HEK293 (cell line): Measurements from ENCODE around the gene COL18A1.

Experiments used
- CTCF ChIP-seq: fragments of 450-650 bp; formaldehyde crosslinking; IDR thresholded peaks from 2 replicates; pipeline ENCODE4 v1.5.1; 2016; ENCODE audit warnings: missing biosample characterization, missing genetic modification characterization
- ZFHX2 ChIP-seq: fragments of 450-650 bp; formaldehyde crosslinking; conservative IDR thresholded peaks from 2 replicates; pipeline ENCODE4 v1.5.1; 2016; ENCODE audit warnings: missing biosample characterization, missing genetic modification characterization
- ZNF211 ChIP-seq: fragments of 450-650 bp; formaldehyde crosslinking; IDR thresholded peaks from 2 replicates; pipeline ENCODE4 v1.5.1; 2016; ENCODE audit warnings: low read depth, missing biosample characterization, missing genetic modification characterization
- TF ChIP-seq, protein P1 (sequence below): fragments of 450-650 bp; IDR thresholded peaks from 2 replicates; pipeline ENCODE4 v1.5.1; 2018; ENCODE audit warnings: missing biosample characterization, missing genetic modification characterization

GRCh38 chr21:45386728-45387371 is 18.1 kb upstream of the COL18A1 start:
- TF ChIP-seq ZFHX2 (no peak), ZNF211 (tag by site-specific recombination) (no peak), CTCF (no peak; the same call in 1 of the 2 replicates)
- TF ChIP-seq, protein P1, sequence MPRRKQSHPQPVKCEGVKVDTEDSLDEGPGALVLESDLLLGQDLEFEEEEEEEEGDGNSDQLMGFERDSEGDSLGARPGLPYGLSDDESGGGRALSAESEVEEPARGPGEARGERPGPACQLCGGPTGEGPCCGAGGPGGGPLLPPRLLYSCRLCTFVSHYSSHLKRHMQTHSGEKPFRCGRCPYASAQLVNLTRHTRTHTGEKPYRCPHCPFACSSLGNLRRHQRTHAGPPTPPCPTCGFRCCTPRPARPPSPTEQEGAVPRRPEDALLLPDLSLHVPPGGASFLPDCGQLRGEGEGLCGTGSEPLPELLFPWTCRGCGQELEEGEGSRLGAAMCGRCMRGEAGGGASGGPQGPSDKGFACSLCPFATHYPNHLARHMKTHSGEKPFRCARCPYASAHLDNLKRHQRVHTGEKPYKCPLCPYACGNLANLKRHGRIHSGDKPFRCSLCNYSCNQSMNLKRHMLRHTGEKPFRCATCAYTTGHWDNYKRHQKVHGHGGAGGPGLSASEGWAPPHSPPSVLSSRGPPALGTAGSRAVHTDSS, result no peak
